Mucosa of stomach (tissue), 1 donor: ENCODE data around the gene HUWE1.

ENCODE experiments used
- H3K27me3 ChIP-seq: one replicate; pipeline ENCODE4 v1.7.0; 2013; ENCODE audit warnings: mild to moderate bottlenecking, low read length; ENCODE audit not compliant: control insufficient read depth, insufficient read depth
- H3K36me3 ChIP-seq: one replicate; pipeline ENCODE4 v1.7.0; 2013; ENCODE audit warnings: low read length; ENCODE audit not compliant: control insufficient read depth, insufficient read depth
- H3K4me1 ChIP-seq: one replicate; pipeline ENCODE4 v1.7.0; 2013; ENCODE audit warnings: mild to moderate bottlenecking, low read length; ENCODE audit not compliant: control insufficient read depth, insufficient read depth
- H3K4me3 ChIP-seq: one replicate; pipeline ENCODE4 v1.7.0; 2013; ENCODE audit warnings: low read length
- H3K9ac ChIP-seq: one replicate; pipeline ENCODE4 v1.7.0; 2013; ENCODE audit warnings: mild to moderate bottlenecking, low read length, moderate library complexity
- H3K9me3 ChIP-seq: one replicate; pipeline ENCODE4 v1.7.0; 2013; ENCODE audit warnings: mild to moderate bottlenecking, low read length, moderate library complexity; ENCODE audit not compliant: control insufficient read depth
- donor health status: Pancreatic carcinoma.

Gene HUWE1

DNA sequence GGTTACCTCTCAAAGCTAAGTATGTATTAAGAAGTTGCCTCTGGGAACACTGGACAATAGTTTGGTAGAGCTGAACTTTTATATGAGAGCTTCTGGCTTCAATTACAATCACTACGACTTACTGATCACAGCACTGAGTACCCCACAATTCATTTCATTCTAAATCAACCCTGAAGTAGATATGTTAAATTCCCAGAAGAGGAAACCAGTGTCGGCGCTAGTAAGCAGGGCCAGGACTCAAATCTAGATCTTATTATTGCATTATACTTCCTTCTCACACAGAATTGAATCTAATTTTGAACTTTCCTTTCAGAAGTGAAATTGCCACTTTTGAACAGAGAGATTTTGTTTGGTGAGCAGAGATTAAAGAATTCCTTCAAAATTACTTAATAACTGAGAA lies 41.8 kb downstream of the HUWE1 start:
- no peaks in the 10 kb centered on the region for H3K9me3 ChIP-seq
- no peaks in the 10 kb centered on the region for H3K4me1 ChIP-seq
- H3K9ac ChIP-seq = no peak overlapping the region
- H3K4me3 ChIP-seq = no peak overlapping the region
- H3K27me3 ChIP-seq = no peaks in the 10 kb centered on the region
- no peaks in the 10 kb centered on the region for H3K36me3 ChIP-seq

DNA sequence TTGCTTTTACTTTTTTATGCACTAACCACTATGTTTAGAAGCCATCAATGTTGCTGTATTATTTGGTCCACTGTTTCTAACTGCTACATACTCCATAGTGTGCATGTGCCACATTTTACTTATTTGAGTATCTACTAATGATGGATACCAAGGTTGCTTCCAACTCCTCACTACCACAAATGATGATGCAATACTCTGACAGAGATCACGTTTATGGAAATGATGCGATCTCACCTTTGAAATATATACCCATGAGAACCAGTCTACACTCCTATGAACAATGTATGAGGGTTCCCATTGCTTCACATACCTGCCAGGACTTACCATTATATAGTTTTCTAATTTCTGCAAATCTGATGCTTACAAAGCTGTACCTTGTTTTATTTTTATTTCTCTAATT lies 44.2 kb downstream of the HUWE1 start:
- Histone ChIP-seq H3K36me3 (no peaks in the 10 kb centered on the region), H3K4me1 (no peaks in the 10 kb centered on the region), H3K27me3 (no peaks in the 10 kb centered on the region), H3K4me3 (no peak overlapping the region), H3K9me3 (no peaks in the 10 kb centered on the region), H3K9ac (no peak overlapping the region)

DNA sequence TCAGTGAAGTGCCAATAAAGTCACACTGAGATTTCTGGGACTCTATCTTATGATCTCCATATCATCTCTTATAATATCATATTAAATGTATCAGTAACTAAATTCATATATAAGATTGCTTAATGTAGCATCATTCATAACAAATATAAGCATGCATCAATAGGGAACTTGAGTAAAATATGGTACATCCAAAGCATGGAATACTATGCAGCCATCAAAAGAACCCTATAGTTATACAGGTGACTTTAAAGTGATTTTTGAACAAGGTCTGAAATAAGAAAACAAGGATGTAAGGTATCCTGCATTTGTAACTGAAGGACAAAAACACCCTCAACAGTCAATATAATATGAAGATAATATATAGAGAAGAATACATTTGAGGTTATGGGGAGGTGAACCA lies 47.3 kb downstream of the HUWE1 start:
- Histone ChIP-seq H3K9ac (no peak overlapping the region), H3K36me3 (no peaks in the 10 kb centered on the region), H3K4me3 (no peak overlapping the region), H3K27me3 (no peaks in the 10 kb centered on the region), H3K9me3 (no peaks in the 10 kb centered on the region), H3K4me1 (no peaks in the 10 kb centered on the region)

DNA sequence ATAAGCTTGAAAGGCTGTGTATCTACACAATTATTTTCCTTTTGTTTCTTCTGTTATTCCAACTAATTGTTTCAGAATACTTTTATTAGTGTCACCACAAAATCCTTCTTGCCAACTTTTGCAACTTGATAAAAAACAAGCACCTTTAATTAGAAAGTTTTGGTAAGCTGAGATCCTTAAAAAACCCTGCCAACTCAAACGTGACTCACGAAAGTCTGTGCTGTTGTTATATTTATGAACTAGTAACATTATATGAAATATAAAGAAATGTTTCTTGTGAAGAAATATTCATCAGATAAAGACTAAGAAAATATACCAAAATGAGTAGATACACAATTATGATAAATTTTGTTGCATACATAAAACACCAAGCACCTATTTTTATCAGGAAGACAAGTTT lies 49.0 kb downstream of the HUWE1 start:
- no peaks in the 10 kb centered on the region for H3K4me1 ChIP-seq
- no peaks in the 10 kb centered on the region for H3K9me3 ChIP-seq
- H3K4me3 ChIP-seq = no peak overlapping the region
- H3K27me3 ChIP-seq = no peaks in the 10 kb centered on the region
- H3K36me3 ChIP-seq = no peaks in the 10 kb centered on the region
- no peak overlapping the region for H3K9ac ChIP-seq

DNA sequence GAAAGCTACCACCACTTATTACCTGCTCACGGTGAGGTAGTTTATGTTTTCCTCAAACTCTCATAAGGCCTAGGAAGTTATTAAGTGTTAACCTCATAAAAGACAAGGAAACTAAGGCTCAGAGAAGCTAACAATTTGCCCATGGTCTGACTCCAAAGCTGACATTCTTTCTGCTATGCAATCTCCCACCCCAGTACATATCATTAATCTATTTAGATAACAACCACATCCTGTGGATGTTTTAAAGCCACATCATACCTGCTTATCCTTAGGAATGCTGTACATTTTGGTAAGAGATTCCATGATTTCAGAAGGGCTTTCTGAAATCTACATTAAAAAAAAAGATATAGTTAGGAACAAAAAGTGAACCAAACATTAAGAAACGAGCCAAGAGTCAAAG lies 55.4 kb downstream of the HUWE1 start:
- Histone ChIP-seq H3K36me3 (no peaks in the 10 kb centered on the region), H3K27me3 (no peaks in the 10 kb centered on the region), H3K4me1 (no peaks in the 10 kb centered on the region), H3K9me3 (no peaks in the 10 kb centered on the region), H3K9ac (no peak overlapping the region), H3K4me3 (no peak overlapping the region)

DNA sequence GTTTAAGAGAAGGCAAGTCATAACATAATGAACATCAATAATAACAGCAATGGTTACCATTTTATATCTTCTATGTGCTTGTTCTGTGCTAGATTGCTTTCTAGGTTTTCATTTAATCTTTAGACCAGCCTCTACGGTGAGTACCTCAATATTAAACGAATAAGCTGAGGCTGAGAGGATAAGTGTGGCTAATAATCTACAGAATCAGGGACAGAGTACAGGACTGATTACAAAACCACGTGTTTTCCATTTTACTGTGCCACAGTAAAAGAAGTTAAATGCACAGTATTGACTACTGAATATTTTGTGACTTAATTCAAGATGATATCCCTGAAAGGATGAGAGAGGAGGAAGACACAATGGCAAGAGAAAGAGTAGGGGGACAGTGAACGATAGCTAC lies 56.3 kb downstream of the HUWE1 start:
- Histone ChIP-seq H3K9ac (no peak overlapping the region), H3K36me3 (no peaks in the 10 kb centered on the region), H3K27me3 (no peaks in the 10 kb centered on the region), H3K4me3 (no peak overlapping the region), H3K9me3 (no peaks in the 10 kb centered on the region), H3K4me1 (no peaks in the 10 kb centered on the region)

DNA sequence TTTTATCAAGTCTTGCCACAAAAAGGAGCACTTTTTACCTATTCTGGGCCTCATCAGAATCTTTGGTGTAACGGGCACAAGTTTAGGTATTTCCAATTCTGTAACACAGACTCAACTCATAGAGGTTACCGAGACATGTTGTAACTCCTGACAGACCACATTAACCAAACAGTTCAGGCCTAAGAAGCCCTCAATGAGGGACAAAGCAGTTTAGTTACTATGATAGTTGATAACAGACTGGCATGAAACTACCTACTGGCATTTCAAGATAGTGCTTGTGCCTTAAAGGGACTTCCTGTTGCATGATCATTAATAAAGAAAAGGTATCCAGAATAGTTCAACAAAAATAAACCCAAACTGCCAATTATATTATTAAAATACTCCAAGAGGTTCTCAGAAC lies 64.1 kb downstream of the HUWE1 start:
- Histone ChIP-seq H3K4me1 (no peaks in the 10 kb centered on the region), H3K9ac (no peak overlapping the region), H3K36me3 (no peaks in the 10 kb centered on the region), H3K9me3 (no peaks in the 10 kb centered on the region), H3K27me3 (no peaks in the 10 kb centered on the region), H3K4me3 (no peak overlapping the region)

DNA sequence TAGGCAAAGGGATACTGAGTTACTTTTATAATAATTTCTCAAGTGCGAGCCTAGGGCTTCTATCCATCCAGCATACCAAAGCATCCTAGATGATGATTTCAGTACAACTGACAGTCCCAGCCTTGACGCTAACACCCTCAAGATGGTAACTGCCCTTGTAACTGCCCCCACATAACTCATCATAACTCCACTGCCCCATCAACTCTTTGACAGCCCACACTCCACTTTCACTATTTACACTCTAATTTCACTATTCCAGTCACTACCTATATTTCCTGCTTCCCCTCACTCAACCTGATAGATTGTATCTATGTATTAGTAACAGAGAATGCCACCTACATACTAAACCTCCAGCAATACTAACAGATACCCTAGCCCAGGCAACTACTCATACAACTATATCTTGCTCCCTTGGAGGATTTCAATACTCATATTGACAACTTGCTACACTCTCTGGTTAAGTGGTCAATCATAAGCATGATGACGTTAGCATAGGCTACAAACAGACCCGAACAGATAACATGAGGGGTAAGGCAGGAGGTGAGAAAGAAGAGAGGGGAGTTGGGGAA lies 65.0 kb downstream of the HUWE1 start:
- H3K4me1 ChIP-seq = no peaks in the 10 kb centered on the region
- no peak overlapping the region for H3K9ac ChIP-seq
- no peaks in the 10 kb centered on the region for H3K9me3 ChIP-seq
- no peaks in the 10 kb centered on the region for H3K36me3 ChIP-seq
- no peaks in the 10 kb centered on the region for H3K27me3 ChIP-seq
- no peak overlapping the region for H3K4me3 ChIP-seq

DNA sequence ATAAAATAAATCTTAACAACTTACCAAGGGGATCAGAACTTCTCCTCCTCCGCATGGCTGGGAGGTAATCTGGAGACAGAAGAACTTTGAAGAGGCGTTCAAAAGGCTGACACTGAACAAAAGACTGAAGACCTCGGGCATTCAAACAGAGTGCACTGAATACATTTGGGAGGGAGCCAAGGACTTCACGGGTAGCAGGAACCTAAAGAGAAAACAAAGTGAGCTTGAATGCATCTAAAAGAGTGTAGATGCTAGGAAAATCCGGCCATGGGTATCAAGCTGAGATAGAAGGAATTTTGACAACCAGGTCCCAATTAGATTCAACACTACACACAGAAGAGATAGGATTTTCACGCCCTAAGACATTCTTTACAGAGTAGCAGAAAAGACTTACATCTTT lies 69.6 kb downstream of the HUWE1 start:
- Histone ChIP-seq H3K27me3 (no peaks in the 10 kb centered on the region), H3K36me3 (no peaks in the 10 kb centered on the region), H3K9ac (no peak overlapping the region), H3K4me3 (no peak overlapping the region), H3K4me1 (no peaks in the 10 kb centered on the region), H3K9me3 (no peaks in the 10 kb centered on the region)

DNA sequence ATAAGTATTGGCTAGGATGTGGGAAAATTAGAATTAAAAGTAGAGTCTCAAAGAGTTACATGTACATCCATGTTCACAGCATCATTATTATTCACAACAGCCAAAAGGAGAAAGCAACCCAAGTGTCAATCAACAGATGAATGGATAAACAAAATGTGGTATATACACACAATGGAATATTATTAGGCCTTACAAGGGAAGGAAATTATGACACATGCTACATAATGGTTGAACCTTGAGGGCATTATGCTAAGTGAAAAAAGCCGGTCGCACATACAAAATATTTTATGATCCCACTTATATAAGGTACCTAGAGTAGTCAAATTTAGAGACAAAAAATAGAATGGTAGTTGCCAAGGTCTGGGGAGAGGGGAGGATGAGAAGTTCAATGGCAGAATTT lies 80.1 kb downstream of the HUWE1 start:
- H3K9me3 ChIP-seq = no peaks in the 10 kb centered on the region
- no peak overlapping the region for H3K9ac ChIP-seq
- no peak overlapping the region for H3K4me3 ChIP-seq
- H3K36me3 ChIP-seq = no peaks in the 10 kb centered on the region
- no peaks in the 10 kb centered on the region for H3K27me3 ChIP-seq
- H3K4me1 ChIP-seq = no peaks in the 10 kb centered on the region

DNA sequence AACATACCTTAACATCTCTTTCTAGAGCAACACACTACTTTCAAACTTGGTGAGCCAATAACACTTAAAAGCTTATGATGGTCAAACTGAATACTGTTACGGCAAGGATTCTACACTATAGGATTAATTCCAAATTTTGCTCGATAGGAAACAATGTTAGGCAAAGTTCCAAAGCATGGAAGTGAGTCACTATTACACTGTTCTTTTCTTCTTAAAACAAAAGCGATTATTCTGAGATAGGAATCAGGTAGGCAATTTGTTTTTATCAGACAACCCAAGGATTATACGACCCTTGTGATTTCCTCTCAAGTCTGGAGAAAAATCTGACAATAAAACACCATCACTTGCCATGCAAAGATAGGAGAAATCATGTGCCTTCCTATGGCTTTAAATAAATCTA lies 81.5 kb downstream of the HUWE1 start:
- Histone ChIP-seq H3K36me3 (no peaks in the 10 kb centered on the region), H3K27me3 (no peaks in the 10 kb centered on the region), H3K9ac (no peak overlapping the region), H3K9me3 (no peaks in the 10 kb centered on the region), H3K4me3 (no peak overlapping the region), H3K4me1 (no peaks in the 10 kb centered on the region)

DNA sequence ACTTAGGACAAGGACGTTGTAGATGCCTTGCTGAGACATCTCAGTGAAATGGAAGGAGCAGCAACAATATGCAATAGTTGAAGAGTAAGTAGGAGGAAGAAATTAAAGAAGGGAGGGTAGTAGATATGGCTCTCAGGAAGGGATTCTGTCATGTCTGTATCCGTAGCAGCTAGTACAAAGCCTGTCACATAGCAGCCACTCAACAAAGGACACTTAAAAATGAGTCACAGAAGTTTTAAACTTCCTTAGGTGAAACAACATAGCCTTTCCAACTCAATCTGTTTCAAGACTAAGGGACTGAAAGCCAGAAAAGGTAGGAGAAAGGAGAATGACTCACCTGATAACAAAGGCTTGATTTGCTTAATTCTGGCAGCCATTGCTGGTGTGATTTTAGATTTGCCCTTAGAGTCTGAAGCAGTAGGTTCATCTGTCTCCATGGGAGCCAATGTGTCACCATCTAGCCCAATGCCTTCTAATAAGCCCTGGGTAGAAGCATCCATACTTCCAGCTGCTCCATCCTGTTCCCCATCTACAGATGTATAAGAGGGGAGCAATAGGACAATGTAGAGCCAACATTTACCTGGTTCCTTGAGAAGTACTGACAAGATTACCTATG lies 86.6 kb downstream of the HUWE1 start:
- H3K9me3 ChIP-seq = no peaks in the 10 kb centered on the region

DNA sequence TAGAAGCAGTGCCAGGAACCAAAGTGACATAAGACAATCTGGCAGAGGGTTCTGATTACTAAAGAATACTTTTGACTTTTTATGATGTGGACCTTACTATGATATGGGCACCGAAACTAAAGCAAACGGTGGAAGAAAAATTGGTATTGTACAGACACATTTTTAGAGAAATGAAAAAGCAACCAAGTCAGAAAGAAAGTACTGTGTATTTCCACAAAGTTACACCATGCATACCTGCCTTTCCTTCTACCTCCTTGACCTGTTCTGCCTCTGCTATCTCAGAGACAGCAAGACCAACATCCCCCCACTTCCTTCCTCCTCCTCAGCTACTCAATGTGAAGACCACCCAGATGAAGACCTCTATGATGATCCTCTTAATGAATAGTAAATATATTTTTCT lies 88.3 kb downstream of the HUWE1 start:
- H3K9ac ChIP-seq = no peak overlapping the region
- H3K4me3 ChIP-seq = no peak overlapping the region
- H3K27me3 ChIP-seq = no peaks in the 10 kb centered on the region
- no peaks in the 10 kb centered on the region for H3K9me3 ChIP-seq
- H3K36me3 ChIP-seq = no peaks in the 10 kb centered on the region
- no peaks in the 10 kb centered on the region for H3K4me1 ChIP-seq

More for the DNA sequence above, 86.6 kb downstream of the HUWE1 start:
- Histone ChIP-seq H3K4me3 (no peak overlapping the region), H3K36me3 (no peaks in the 10 kb centered on the region), H3K4me1 (no peaks in the 10 kb centered on the region), H3K9ac (no peak overlapping the region), H3K27me3 (no peaks in the 10 kb centered on the region)
